Measurements from ENCODE around the gene E2F1.

The E2F1 gene

DNA sequence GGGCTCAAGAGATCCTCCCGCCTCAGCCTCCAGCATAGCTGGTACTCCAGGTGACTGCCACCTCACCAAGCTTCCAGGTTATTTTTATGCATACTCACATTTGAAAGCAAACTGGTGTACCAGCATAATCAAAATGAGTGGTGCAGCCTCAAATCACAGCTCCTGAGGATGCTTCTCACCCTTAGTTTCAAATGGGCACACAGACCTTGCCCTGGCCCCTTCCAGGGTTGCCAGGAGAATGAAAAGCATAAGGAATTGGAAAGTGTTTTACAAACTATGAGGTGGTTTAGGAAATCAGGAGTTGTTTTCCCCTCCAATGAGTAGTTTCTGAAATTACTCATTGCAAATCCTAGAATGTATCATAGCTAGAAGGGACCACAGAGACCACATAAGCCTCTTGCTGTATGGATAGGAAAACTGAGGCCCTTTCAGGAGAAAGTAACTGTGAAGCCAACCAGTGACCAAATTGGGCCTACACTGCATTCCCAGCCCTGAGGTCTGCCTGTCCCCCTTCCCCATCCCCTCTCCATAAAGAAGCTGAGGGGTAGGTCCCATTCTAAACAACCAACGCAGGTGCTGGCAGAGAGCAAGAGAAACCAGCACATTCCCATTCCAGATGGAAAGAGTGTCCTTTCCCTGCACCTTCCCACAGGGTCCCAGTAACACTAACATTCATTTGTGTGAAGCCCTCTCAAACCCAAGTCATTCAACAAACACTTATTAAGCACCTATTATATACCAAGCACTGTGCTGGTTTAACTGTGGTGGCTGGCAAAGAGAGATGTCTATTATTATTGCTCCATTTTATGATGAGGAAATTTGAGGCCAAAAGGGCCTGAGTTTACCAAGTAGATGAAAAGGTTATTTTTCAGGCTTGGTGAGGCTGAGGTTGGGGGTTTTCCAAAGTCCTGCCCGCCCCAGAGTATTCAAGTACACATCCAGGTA, 2.1 kb upstream of the E2F1 start:
- no peak for DNase-seq (ENCODE audit: low read depth in 1 of 2, low spot score in 1 of 2)

DNA sequence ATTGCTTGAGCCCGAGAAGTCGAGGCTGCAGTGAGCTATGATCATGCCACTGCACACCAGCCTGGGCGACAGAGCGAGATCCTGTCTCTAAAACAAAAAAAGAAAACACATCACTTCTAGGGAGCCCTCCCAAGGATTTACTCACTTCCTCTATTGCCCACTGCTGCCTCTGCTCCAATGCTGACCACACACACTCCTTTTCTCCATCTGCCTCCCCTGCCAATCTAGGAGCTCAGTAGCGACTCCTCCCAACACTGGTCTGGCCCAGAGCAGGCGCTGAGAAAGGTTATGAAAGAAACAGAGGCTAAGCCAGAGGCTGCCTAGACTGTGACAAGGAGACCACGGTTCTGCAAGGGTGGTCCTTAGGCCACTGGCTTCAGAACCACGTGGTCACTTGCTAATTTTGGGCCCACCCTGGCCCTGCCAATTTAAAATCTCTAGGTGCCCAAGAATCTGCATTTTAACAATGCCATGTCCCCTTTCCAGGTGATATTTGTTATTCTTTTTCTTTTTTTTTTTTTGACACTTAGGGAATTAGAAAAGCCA, 1.3 kb upstream of the E2F1 start:
- DNase-seq (ENCODE audit: low read depth in 1 of 2, low spot score in 1 of 2): no peak

DNA sequence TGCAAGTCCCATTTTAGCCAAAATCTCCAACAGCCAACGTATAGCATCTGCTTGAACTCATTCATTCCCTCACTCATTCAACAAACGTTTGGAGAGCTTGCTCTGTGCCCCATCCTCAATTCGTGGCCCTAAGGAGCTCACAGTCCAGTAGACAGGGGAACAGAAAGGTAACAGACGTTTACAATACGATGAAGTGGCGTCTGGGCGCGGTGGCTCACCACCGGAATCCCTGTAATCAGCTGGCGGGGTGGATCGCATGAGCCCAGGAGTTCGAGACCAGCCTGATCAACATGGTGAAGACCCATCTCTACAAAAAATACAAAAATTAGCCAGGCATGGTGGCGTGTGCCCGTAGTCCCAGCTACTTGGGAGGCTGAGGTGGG, 790 bp upstream of the E2F1 start:
- no peak for DNase-seq (ENCODE audit: low read depth in 1 of 2, low spot score in 1 of 2)

DNA sequence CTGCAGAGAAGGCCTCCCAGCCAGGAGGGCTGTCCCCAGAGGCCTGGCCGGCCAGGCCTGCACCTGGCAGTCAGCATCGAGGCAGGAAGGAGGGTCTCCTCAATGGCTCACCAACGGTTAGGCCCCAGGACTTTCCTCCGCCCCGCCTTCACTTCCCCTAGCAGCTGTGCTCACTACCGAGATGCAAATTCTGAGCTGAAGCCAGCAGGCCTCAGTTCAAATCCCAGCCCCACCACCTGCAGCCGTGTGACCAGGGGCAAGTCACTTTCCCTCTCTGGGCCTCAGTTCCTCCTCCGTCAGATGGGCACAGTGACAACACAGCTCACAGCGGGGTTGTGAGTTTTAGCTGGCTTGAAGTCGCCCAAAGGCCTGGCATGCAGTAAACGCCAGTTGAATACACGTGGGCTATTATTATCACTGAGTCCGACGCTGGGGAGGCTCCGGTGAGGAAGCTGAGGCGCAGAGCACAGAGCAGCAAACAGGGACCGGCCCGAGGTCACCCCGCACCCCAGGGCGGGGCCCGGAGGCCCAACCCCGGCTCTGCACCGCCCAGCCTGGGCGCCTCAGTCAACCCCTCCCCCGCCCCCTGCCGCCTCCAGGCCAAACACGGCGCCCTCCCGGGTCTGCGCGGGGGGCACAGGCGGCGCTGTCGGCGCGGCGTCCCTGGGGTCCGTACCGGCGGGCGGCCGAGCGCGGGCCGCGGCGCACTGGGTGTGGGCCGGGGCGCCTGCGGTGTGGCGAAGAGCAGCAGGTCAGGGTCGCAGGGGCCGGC, 671 bp downstream of the E2F1 start:
- peak in 1 of 2 donors; percentile 55 for DNase-seq (ENCODE audit: low read depth in 1 of 2, low spot score in 1 of 2)

DNA sequence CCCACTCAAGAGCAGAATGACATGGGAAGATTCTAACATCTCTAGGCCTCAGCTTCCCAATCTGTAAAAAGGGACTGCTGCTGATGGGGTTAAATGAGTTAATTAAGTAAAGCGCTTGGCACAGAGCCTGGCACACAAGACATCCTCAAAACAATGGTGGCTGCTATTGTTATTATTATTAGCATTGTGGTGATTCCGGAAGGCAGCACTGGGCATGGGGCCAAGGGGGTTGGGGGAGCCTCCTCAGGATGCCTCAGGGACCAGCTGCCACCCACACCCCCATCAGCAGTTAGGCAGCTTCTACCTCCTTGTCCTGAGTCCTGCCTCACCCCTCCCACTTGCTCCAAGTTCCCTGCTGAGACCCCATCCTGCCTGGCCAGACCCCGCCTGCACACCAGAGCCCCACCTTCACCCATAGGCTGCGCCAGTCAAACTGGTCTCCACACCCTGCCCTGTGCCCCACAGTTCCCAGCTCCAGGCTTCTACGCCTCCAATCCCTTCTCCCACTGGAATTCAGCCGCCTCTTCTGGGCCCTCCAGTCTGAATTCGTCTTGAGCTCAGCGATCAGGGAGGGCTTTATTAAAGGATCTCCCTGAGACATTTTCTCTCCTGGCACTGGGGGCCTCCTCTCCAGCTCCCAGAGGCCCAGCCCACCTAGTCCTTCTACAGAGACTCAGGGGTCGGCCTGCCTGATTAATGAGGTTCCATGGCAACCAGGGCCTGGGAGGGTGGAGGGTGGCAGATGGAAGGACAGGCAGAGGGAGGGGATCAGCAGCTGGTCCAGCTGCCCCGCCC, 1.5 kb downstream of the E2F1 start:
- no peak for DNase-seq (ENCODE audit: low read depth in 1 of 2, low spot score in 1 of 2)

DNA sequence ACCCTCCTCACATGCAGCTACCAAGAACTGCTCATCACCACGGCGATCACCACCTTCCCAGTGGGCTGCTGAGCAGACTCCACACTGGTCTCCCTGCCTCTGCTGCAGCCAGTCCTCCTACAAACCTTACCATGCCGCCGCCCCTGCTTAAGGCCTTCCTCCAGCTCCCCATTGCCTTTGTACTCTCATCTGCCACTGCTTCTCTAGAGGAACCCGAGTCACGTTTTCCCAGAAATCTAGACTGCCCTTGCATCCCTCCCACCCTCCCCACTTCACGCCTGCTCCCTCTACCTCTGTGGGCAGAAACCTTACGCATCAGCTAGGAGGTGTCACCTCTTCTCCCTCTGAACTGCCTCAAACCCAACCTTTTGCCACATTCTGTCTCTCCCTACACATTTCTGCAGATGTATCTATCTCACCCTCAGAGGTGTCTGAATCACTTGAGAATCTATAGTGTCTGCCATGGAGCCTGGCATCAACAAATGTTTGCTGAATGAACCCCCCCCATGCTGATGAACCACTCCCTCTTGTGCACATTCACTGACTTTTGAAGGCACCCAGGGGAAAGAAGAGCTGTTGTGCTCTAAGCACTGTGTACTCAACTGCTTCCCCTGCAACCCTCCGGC, 4.3 kb downstream of the E2F1 start:
- no peak for DNase-seq (ENCODE audit: low read depth in 1 of 2, low spot score in 1 of 2)

DNA sequence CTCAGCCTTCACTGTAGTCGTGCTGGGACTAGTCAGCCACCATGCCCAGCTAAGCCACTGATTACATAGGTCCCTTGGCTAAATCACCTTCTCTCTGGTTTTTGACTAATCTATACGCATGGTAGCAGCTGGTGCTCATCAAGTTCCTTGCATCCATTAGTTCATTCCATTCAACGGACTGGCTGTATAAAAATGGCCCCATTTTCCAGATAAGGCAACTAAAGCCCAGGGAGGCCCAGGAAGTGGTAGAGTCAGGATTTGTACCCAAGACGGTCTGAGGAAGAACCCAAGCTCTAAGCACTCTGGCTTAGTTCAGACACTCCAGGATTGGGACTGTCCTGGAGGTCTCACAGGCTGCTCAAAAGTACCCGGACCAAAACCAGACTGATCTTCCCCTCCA, 4.9 kb downstream of the E2F1 start:
- DNase-seq (ENCODE audit: low read depth in 1 of 2, low spot score in 1 of 2): no peak

DNA sequence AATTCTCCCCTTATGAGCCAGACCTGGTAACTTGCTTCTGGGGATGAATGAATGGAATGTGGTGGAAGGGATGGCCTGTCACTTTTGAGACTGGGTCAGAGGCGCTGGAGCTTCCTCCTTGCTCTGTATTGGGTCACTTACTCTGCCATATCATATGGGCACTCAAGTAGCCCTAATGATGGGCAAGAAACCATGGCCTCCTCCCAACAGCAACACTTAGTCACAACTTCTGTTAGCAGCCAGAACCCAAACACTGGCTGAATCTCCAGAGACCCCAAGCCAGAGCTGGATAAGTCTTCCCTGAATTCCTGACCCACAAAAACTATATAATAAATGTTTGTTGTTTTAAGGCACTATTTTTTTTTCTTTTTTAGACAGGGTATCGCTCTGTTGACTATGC, 5.5 kb downstream of the E2F1 start:
- DNase-seq (ENCODE audit: low read depth in 1 of 2, low spot score in 1 of 2): no peak

DNA sequence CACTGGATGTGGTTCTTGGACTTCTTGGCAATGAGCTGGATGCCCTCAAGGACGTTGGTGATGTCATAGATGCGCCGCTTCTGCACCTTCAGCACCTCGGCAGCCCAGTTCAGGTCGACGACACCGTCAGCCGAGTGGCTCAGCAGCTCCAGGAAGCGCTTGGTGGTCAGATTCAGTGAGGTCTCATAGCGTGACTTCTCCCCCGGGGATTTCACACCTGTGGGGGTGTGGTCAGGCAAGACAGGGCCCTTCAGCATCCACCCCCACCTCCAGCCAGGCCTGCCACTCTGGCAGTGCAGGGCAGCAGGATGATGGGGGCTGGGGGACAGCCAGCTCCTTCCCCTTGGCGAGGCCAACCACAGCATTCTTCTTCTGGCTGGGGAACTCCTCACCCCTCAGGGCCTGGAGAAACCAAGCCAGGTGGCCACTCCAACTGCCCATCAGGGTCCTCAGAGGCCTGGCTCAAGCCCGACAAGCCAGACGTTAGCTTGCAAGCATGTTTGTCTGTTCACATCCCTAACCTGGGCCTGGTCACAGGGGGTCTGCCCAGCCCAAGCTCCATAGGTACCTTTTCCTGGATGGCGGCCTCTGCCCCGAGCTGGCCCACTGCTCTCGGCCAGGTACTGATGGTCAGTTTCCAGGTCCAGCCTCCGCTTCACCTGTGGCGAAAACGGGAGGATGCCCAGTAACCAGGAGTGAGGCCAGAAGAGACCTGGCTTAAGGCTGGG, 6.3 kb downstream of the E2F1 start:
- DNase-seq (ENCODE audit: low read depth in 1 of 2, low spot score in 1 of 2): no peak

DNA sequence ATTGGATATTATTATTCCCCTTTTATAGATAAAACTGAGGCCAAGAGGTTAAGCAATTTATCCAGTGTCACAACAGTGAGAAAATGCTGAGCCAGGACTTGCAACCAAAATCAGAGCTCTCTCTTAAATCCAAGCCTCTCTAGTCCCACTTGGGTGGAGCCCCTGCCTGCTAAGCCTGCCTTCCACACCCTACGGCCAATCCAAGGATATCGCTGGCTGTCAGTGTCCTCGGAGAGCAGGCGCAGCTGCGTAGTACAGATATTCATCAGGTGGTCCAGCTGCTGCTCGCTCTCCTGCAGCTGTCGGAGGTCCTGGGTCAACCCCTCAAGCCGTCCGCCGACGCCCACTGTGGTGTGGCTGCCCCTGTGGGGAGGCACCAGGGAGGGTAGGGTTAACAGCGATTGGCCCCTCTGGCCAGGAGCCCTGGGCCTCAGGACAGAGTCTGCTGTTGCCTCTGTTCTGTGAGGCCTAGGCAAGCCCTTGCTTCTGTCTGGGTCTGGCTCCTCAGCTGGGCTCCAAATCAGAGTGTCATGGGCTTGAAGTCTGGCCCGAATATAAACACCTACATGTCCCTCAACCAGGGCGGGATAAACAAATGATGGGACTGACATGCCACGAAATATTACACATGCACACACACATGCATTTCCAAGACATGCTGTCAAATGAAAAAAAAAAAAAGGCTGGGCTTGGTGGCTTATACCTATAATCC, 8.0 kb downstream of the E2F1 start:
- DNase-seq (ENCODE audit: low read depth in 1 of 2, low spot score in 1 of 2): no peak

DNA sequence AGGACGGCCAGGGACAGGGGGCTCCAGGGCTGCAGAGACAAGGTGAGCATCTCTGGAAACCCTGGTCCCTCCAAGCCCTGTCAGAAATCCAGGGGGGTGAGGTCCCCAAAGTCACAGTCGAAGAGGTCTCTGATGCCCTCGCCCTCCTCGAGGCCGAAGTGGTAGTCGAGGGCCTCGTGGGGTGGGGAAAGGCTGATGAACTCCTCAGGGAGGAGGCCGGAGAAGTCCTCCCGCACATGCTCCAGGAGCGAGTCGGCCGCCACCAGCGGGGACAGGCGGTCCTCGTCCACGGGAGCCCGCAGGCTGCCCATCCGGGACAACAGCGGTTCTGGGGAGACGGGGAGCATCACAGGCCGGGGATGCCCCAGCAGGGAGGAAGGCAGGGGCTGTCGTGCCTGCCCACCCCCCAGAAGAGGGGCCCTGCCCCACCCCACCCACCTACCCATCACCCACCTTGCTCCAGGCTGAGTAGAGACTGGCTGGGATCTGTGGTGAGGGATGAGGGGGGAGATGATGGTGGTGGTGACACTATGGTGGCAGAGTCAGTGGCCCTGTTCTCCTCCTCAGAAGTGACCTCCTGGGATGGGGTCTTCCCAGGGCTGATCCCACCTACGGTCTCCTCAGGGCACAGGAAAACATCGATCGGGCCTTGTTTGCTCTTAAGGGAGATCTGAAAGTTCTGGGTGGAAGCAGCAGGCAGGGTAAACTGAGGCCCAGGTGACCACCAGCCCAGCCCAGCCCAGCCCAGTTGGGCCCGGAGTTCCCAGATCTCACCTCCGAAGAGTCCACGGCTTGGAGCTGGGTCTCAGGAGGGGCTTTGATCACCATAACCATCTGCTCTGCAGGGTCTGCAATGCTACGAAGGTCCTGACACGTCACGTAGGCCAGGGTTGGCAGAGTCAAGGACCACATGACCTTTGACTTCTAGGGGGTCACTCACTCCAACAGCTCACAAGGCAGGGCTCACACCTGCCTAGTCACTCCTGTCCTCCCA, 9.2 kb downstream of the E2F1 start:
- DNase-seq (ENCODE audit: low read depth in 1 of 2, low spot score in 1 of 2): no peak

DNA sequence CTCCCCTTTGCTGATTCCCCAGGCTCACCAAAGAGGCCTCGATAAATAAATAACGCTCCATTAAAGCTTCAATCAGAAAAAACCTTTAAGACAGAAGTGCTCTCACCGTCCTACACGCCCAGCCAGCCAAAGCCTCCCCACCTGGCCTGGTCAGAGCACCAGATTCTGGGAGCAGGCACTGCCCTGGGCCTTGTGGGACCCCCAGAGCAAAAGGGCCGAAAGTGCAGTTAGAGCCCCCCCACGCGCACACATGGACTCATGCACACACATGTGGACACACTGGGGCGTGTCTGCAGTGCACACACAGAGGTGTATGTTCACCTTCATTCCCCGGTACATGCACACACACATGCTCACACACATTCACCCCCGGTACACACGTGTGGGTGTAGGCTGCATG, 10.1 kb downstream of the E2F1 start:
- no peak for DNase-seq (ENCODE audit: low read depth in 1 of 2, low spot score in 1 of 2)

DNA sequence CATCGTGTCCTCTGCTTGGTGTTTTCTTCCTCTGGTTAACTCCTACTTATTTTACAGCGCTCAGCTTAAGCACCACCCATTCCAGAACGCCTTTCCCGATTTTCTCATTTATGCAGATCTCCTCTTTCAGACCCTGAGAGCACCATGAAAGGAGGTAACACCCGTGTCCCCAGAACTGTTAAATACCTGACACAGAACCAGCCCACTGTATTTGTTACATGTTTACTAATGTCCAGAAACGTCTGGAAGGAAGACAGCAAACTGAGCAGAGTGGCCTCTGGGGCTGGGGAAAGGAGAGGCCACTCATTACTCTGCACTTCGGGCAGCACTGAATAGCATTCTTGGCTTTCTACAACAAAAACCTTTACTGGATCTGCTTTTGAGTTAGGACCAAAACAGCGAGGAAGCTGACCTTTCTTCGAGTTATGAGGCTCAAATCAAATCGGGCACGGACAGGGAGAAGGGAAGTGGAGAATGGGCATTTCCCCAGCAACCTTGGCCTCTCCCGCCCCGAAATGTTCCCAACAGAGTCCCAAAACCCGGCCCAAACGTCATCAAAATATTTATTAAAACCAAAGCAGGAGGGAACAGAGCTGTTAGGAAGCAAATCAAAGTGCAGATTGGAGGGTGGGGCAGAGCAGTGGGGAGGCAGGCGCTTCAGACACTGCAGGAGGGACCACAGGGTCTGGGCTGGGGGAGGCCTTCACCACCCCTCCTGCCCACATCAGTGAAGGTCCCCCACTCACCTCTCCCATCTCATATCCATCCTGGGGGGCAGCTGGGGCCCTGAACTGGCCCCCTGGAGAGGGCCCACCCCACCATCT, 10.8 kb downstream of the E2F1 start:
- no peak for DNase-seq (ENCODE audit: low read depth in 1 of 2, low spot score in 1 of 2)

DNA sequence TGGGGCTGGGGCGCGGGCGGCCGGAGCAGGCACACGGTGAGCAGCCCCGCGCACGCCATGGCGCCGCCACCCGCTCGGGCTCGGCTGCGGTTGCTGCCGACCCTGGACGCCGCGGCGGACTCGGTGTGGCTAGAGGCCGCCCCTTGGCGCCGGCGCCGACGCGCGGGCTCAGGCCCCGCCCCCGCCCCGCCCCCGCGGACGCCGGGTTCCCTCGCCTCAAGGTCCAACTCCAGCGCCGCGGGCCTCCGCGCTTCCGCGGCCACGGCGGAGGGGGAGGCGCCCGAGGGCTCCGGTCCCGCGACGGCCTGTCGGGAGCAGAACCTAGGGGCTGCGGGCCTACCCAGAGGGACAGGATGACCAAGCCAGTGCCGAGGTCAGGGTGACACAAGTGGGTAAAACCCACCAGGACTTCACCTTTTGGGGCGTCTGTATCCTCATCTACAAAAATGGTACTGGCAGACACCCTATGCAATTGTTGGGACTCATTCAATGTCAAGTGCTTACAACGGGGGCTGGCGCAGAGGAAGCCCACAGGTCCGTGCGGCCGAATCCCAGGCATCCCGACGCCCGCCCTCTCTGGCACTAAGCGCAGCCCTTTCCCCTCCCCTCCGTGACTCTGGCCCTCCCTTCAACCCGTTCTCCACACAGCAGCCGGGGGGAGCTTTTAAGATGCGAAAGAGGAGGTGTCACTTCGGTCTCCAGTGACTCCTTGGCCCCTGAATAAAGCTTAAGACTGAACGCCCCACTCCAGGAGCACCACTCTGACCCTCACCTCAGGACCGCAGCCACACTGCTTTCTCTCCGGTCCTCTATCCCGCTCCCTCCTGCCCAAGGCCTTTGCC, 11.7 kb downstream of the E2F1 start, which contains the start of gene NECAB3:
Gene NECAB3, minus strand, starts transcription at position 135 of the 842 bp plus-strand sequence. Its CDS starts 76 bp downstream, at position 59.
- DNase-seq (ENCODE audit: low read depth in 1 of 2, low spot score in 1 of 2): no peak

DNA sequence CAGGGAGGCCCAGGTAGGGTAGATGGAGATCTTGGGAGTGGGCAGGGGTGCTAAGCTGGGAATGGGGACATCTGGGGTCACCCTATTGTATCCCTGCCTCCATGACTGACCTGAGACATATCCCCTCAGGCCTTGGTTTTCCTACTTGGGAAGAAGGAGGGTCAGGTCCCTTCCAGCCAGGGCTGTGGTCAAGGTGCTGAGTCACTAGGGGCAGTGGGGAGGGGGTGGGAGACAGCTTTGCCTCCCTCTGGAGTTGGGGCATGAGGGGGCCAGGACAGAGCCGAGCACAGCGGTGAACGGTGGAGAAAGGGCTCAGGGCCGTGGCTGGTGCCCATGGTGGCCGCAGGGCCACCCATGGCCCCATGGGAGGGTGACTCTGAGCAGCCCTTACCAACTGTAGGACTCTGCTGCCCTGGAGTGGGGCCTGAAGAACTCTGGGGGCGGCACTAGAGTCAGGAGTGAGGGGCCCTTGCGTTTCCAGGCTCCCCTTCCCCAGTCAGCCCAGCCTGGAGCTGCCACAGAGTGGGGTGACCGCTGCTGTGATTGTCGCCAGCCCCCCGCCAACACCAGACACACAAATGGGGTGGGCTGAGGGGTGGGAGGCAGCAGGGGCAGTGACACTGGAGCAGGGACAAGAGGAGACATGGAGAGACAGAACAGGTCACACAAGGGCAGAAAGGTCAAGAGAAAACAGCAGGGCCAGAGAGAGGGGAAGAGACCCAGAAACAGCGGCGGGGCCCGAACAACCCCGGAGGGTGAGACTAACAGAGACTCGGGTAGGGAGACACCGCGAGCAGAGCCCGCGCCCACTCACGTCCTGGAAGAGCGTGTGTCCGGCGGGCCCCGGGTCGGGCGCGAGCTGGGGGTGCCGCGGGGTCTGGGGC, 12.5 kb downstream of the E2F1 start:
- no peak for DNase-seq (ENCODE audit: low read depth in 1 of 2, low spot score in 1 of 2)

DNA sequence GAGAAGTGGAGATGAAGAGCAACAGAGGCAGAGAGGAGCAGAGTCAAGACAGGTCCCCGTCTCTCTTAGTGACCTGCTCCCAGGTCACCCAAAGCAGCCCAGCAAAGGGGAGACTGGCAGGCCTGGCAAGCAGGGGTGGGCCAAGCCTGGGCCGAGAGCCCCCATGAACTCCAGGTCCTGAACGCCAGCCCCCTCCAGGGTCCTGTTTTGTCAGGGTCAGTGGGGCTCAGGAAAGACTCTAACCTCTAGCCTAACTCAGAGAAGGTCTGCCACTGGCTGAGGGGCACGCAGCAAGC, 13.1 kb downstream of the E2F1 start:
- DNase-seq (ENCODE audit: low read depth in 1 of 2, low spot score in 1 of 2): no peak
